B cell (primary cell): ENCODE measurements around the gene ADGRD1. TPM values are rescaled to one million over a fixed set of nuclear protein-coding genes. Genes with fewer than 3 reads are reported as not detected.

Source experiments
- ATAC-seq: fragments of 200-7000 bp; cut with Tn5 transposase; one replicate; pipeline ENCODE4 v1.10.0; 2021; ENCODE audit warnings: low read depth, mild to moderate bottlenecking, moderate number of reproducible peaks, moderate library complexity
- CTCF ChIA-PET: fragments of 350-600 bp; sonication (Branson Sonifier 250); formaldehyde crosslinking; loops from one replicate; lab custom pipeline; 2021; ENCODE audit warnings: antibody characterized with exemption, inconsistent platforms; lab: Charles Lee
- POLR2A ChIA-PET: fragments of 350-600 bp; sonication (Branson Sonifier 250); formaldehyde crosslinking; loops from one replicate; lab custom pipeline; 2021; ENCODE audit warnings: antibody characterized with exemption; lab: Charles Lee
- DNase-seq: peaks from one replicate; pipeline ENCODE4 v3.0.0; 2013
- H2AFZ ChIP-seq: 2 replicates; pipeline ENCODE4 v1.6.1; 2012; ENCODE audit warnings: mild to moderate bottlenecking, low read depth, low read length; ENCODE audit not compliant: insufficient read depth, poor library complexity, severe bottlenecking
- H3K27ac ChIP-seq, 2 donors: 1 replicate in 1 of 2; 2 replicates in 1 of 2; pipeline ENCODE4 v1.5.1; 2012 to 2013; ENCODE audit warnings: low read length in 2 of 2, mild to moderate bottlenecking in 2 of 2, moderate library complexity in 1 of 2
- H3K27me3 ChIP-seq, 4 experiments: fragments of 200-600 bp in 1 of 4; sonication (generic) in 1 of 4; replicated peaks in 1 of 4; 1 replicate in 2 of 4; 2 replicates in 2 of 4; pipeline versions ENCODE4 v1.6.1 to v1.7.0; 2013 to 2016; ENCODE audit warnings: low read length in 3 of 4, mild to moderate bottlenecking in 2 of 4, mixed read lengths in 1 of 4, moderate library complexity in 1 of 4; ENCODE audit not compliant: insufficient read depth in 4 of 4, control insufficient read depth in 3 of 4; ENCODE audit errors: control extremely low read depth in 1 of 4
- H3K36me3 ChIP-seq, 2 experiments: replicated peaks in 1 of 2; 1 replicate in 1 of 2; 2 replicates in 1 of 2; pipeline versions ENCODE4 v1.6.1 to v1.7.1; 2013; ENCODE audit warnings: low read length in 1 of 2; ENCODE audit not compliant: insufficient read depth in 2 of 2, control insufficient read depth in 1 of 2; ENCODE audit errors: control extremely low read depth in 1 of 2, extremely low read depth in 1 of 2
- H3K4me1 ChIP-seq, 2 donors: fragments of 200-600 bp in 1 of 2; sonication (generic) in 1 of 2; 1 replicate in 1 of 2; 2 replicates in 1 of 2; pipeline versions ENCODE4 v1.5.1 to v1.6.1; 2013 to 2017; ENCODE audit warnings: low read length in 2 of 2; ENCODE audit not compliant: control insufficient read depth in 2 of 2, insufficient read depth in 2 of 2
- H3K4me2 ChIP-seq: replicated peaks from 2 replicates; pipeline ENCODE3; 2012; ENCODE audit warnings: mild to moderate bottlenecking, low read depth, low read length; ENCODE audit not compliant: poor library complexity, severe bottlenecking
- H3K4me3 ChIP-seq, 5 experiments: fragments of 200-600 bp in 1 of 5; sonication (generic) in 1 of 5; 1 replicate in 3 of 5; 2 replicates in 2 of 5; pipeline versions ENCODE4 v1.5.1 to v1.7.0; 2011 to 2016; ENCODE audit warnings: low read length in 4 of 5, mild to moderate bottlenecking in 4 of 5, low read depth in 2 of 5, control low read depth in 1 of 5, moderate library complexity in 1 of 5; ENCODE audit not compliant: insufficient read depth in 1 of 5; ENCODE audit errors: control extremely low read depth in 1 of 5, extremely low read depth in 1 of 5
- H3K79me2 ChIP-seq: fragments of 200-600 bp; sonication (generic); one replicate; pipeline ENCODE4 v1.6.0; 2016; ENCODE audit warnings: low read length; ENCODE audit not compliant: control insufficient read depth, insufficient read depth
- H3K9ac ChIP-seq: fragments of 200-600 bp; sonication (generic); 2 replicates; pipeline ENCODE4 v1.6.1; 2017; ENCODE audit warnings: mild to moderate bottlenecking, low read length, moderate library complexity
- H3K9me3 ChIP-seq, 3 donors: one replicate each; pipeline versions ENCODE4 v1.6.1 to v1.7.1; 2013; ENCODE audit warnings: low read length in 2 of 3; ENCODE audit not compliant: control insufficient read depth in 2 of 3, insufficient read depth in 1 of 3; ENCODE audit errors: control extremely low read depth in 1 of 3
- H4K20me1 ChIP-seq: 2 replicates; pipeline ENCODE4 v1.6.0; 2012; ENCODE audit warnings: mild to moderate bottlenecking, low read length; ENCODE audit not compliant: insufficient read depth, control insufficient read depth, poor library complexity, severe bottlenecking
- H3K27ac Mint-ChIP-seq: one replicate; pipeline ENCODE4 v1.8.0; 2021; ENCODE audit warnings: mixed read lengths
- H3K27me3 Mint-ChIP-seq: one replicate; pipeline ENCODE4 v1.8.0; 2021; ENCODE audit warnings: mixed read lengths
- H3K4me1 Mint-ChIP-seq: one replicate; pipeline ENCODE4 v1.8.0; 2021; ENCODE audit warnings: mixed read lengths
- H3K4me3 Mint-ChIP-seq: one replicate; pipeline ENCODE4 v1.8.0; 2021; ENCODE audit warnings: mixed read lengths
- H3K9me3 Mint-ChIP-seq: one replicate; pipeline ENCODE4 v1.8.0; 2022; ENCODE audit warnings: mixed read lengths; ENCODE audit not compliant: insufficient read depth
- CTCF ChIP-seq: fragments of 200-600 bp; IDR thresholded peaks from one replicate; pipeline ENCODE4 v1.8.0; 2022; ENCODE audit warnings: antibody characterized with exemption, mild to moderate bottlenecking
- EZH2 ChIP-seq: IDR thresholded peaks from 2 replicates; pipeline ENCODE4 v1.6.1; 2012; ENCODE audit warnings: borderline replicate concordance, low read depth, mild to moderate bottlenecking, moderate library complexity, low read length; ENCODE audit not compliant: insufficient read depth, poor library complexity, severe bottlenecking
- WGBS: methylation state at CpG from one replicate; pipeline ENCODE4 v1.1.5; 2013; ENCODE audit warnings: missing lambda C conversion rate; ENCODE audit not compliant: insufficient coverage; 5-methylcytosine and 5-hydroxymethylcytosine counted together
- intact Hi-C: fragments of 100-400 bp; cut with micrococcal nuclease; formaldehyde crosslinking; loops from one replicate; pipeline ENCODE4 v1.10.0; 2022
- polyA plus RNA-seq: library from polyadenylated mRNA; depleted of rRNA; stranded (reverse); fragments of >200 nt; gene quantifications from 2 replicates; pipeline ENCODE4 v1.2.3, GENCODE V29; 2012
- total RNA-seq, 2 donors: library from RNA; stranded (reverse); fragments of 120-200 nt in 1 of 2; gene quantifications; 1 replicate in 1 of 2; 2 replicates in 1 of 2; pipeline versions ENCODE4 v1.2.3 to v1.2.4, GENCODE V29; 2013 to 2022

Gene ADGRD1
- total and polyA plus RNA-seq, 2 donors (not counting 1 experiment from before 2014, with no cell fraction given): 1.1 to 2.2 TPM

DNA sequence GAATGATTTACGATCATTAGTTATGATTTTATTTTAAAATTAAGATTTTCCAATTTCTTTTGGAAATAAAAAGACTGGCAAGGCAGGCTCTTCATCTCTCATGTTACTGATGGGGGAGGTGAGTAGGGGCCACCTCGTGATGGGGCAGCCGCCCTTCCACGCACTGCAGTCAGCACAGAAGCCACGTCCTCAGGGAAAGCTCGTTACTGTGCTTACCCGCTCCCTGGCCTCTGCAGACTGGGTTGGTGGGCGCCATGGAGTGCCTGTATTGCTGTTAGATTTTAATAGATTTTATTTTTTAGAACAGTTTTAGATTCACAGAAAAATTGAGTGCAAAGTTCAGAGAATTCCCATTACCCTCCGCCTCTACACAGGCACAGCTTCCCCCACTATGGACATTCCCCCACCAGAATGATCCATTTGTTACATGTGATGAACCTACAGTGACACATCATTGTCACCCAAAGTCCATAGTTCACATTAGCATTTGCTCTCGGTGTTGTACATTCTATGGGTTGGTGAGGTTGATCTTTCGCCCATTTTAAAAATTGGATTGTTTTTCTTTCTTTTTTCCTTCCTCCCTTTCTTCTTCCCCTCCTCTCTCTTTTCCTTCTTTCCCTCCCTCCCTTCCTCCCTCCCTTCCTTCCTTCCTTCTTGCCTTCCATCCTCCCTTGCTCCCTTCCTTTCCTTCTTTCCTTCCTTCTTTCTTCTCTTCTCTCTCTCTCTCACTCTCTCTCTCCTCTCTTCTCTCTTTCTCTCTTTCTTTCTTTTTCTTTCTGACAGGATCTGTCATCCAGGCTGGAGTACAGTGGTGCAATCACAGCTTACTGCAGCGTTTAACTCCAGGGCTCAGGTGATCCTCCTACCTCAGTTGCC lies 30.7 kb downstream of the ADGRD1 start:
- H3K4me3 Mint-ChIP-seq: no peak overlapping the region
- peaks cover 35% of the 10 kb centered on the region for H3K4me1 Mint-ChIP-seq
- intact Hi-C loops: loop anchor here (5.0 kb wide), 1 partner anchor 112 kb away; the partner anchor contains the start of gene RAN
- Histone ChIP-seq H3K9ac (no peak overlapping the region), H3K27me3 (no peaks in the 10 kb centered on the region), H2AFZ (no peak overlapping the region), H3K27ac (no peak overlapping the region), H3K9me3 (peaks cover 0 to 12% (median 0%) of the 10 kb centered on the region in 3 donors), H3K4me1 (peaks cover 29 to 32% of the 10 kb centered on the region in 2 donors), H3K4me3 (no peak overlapping the region), H3K36me3 (no peaks in the 10 kb centered on the region), H3K4me2 (no peak overlapping the region), H3K79me2 (no peaks in the 10 kb centered on the region), H4K20me1 (no peaks in the 10 kb centered on the region)
- ATAC-seq (no peak), DNase-seq (no peak)
- TF ChIP-seq EZH2 (no peak), CTCF (no peak)
- H3K9me3 Mint-ChIP-seq: no peaks in the 10 kb centered on the region
- WGBS: 60% methylated on average over 1 of the region's 12 CpGs
- ChIA-PET POLR2A (no interaction called here), CTCF (interaction anchor here (0.6 kb wide), 1 partner anchor 465 kb away, joined by 3 read pairs; no protein-coding TSS in a partner anchor)
- peaks cover 4% of the 10 kb centered on the region for H3K27me3 Mint-ChIP-seq
- H3K27ac Mint-ChIP-seq: no peak overlapping the region
